Spleen (tissue), 7 donors: Measurements from ENCODE around the gene STRA8.

Experiments used
- CTCF ChIP-seq, 11 experiments: fragments of 200-600 bp in 7 of 11; fragments of 450-650 bp in 4 of 11; sonication (generic) in 4 of 11; IDR thresholded peaks in 8 of 11; conservative IDR thresholded peaks in 3 of 11; 1 replicate in 7 of 11; 2 replicates in 4 of 11; pipeline versions ENCODE4 v1.4.0 to v1.8.0; 2016 to 2021; ENCODE audit warnings: antibody characterized with exemption in 11 of 11, inconsistent platforms in 4 of 11, mild to moderate bottlenecking in 1 of 11
- POLR2AphosphoS5 ChIP-seq, 3 donors: sonication (generic); formaldehyde crosslinking; IDR thresholded peaks; one replicate each; pipeline ENCODE4 v1.5.1; 2017; ENCODE audit warnings: antibody characterized with exemption in 3 of 3
- donor health status: DM: no; HTN: no; CAD: no; lungs with moderate emphysema.
- donor health status: DM: no; HTN: no; CAD: no.
- donor health status: DM: no; HTN: no; CAD: no.

- TF ChIP-seq CTCF (IDR thresholded peaks at IDR 0.05 in 8 of 11, conservative IDR thresholded peaks at IDR 0.05 in 3 of 11) (no peak), POLR2AphosphoS5 (IDR thresholded peaks at IDR 0.05) (no peak)
Observed at GRCh38 chr7:135235841-135236240, 2.2 kb downstream of the STRA8 start.
